ENCODE measurements around the gene NFE2L3. TPM values are rescaled to one million over a fixed set of nuclear protein-coding genes. Genes with fewer than 3 reads are reported as not detected.

Gene NFE2L3
- polyA plus RNA-seq, 1 donor from 2014 or later: 4.9 TPM

Other genes starting within 250 kb of the NFE2L3 start
- gene HNRNPA2B1, start 48.5 kb downstream of the NFE2L3 start, polyA plus RNA-seq: 708 TPM
- 68.7 TPM for gene CBX3, start 49.5 kb downstream of the NFE2L3 start, polyA plus RNA-seq
- gene SNX10, start 139.7 kb downstream of the NFE2L3 start, polyA plus RNA-seq: 112 TPM